GM21717 (cell line): Measurements from ENCODE around the gene SHC3.

Experiments
- ATAC-seq: cut with Tn5 transposase; IDR thresholded peaks from one replicate; pipeline ENCODE4 v1.9.1; 2021; ENCODE audit warnings: mild to moderate bottlenecking, moderate library complexity; ENCODE audit not compliant: unreplicated experiment

The SHC3 gene

DNA sequence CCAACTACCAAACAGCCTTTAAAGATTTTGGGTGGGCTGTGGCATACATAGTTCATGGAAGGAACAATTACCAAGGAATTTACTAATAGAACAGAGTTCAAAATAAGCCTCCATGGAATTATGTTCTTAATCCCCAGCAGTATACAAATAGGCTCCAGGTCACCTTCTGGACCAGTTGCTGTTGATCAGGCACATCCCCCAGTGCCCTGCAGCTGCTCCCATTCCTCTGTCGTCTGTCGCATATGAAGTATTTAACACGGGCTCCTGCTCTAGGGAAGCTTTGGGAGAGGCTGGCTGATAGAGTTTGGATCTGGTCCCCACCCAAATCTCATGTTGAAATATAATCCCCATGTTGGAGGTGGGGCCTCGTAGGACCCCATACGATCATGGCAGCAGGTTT lies 17.8 kb downstream of the SHC3 start:
- ATAC-seq: no peak

DNA sequence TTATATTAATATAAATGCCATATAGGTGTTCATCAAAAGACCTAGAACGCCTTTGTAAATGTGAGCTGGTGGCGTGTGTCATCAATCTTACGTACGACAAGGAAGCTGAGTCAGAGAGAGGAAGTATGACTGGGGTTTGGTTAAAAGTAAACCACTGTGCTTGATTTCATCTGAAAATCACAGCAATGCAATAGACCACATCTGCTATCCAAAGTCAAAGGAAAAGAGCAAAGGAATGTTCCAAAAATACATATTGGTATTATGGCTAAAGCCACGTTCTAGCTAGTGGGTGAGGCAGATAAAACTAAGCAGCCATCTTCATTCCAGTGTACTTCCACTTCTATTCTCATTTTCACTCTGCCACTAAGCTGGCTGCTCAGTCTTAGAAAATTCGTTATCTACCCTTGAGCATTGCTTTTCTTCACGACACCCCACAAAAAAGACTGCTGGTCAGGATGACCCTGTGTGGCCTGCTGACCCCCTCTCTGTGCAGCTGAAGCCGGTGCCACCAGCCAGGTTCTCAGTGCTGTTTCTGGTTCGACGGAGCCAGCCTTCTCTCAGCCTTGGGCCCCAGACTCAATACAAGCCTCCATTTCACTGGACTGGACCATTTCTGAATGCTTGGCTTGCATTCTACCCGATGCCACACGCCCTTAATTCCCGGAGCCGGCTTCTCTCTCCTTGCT lies 23.8 kb downstream of the SHC3 start:
- ATAC-seq: no peak

DNA sequence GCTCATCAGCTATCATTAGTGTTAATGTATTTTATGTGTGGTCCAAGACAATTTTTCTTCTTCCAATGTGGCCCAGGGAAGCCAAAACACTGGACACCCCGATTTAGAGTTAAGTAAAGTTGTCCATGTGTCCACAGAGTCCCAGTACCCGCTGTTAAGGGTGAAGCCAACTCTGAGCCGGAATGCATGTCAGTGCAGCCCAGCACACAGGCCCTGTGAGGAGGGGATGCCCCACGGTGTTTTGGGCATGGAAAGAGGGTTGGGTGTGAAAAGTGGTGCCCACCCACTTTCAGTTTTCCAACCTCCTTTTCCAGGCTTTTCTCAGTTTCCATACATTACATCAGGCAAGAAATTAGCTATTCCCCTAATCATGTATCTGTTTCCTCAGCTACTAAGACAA lies 24.4 kb downstream of the SHC3 start:
- ATAC-seq: no peak

DNA sequence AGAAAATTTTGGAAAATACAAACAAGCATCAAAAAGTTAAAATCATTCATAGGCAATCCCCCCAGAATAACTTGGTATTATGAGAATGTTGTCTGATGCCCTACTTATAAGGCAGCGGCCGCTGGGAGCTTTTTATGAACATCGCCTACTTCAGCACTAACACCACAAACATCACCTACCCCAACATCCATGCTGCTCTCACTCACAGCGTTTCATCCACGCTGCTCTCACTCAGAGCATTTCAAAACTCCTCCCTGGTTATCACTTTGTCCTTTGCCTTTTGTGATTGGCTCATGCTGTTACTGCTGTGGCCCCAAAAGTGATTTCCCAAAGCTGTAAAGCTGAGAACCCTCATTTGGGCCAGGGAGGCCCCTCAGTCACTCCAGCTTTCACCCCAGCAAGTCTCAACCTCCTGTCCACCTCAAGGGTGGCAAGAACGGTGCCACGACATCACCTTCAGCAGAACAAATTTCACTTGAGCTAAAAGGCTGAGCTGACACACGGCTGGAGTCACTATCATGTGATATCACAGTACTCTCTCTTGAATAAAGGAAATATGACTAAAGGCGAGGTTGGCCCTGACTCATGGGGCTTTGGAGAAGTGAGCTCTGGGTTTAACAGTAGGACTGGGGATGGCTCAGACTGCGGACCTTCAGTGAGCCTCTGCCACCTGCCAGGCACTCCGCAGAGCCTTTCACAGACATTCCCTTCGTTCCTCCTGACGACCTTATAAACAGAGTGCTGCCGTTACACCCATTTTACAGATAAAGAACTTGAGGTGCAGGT lies 25.2 kb downstream of the SHC3 start:
- ATAC-seq: no peak

DNA sequence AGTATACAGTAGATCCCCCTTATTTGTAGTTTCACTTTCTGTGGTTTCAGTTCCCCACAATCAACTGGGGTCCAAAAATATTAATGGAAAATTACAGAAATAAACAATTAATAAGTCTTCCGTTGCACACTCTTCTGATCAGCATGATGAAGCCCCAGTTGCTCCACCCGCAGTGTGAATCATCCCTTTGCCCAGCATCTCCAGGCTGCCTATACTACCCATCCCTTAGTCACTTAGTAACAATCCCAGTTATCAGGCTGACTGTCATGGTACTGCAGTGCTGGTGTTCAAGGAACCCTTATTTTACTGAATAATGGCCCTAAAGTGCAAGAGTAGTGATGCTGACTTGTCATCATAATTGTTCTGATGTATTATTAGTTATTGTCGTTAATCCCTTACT lies 28.9 kb downstream of the SHC3 start:
- no peak for ATAC-seq

DNA sequence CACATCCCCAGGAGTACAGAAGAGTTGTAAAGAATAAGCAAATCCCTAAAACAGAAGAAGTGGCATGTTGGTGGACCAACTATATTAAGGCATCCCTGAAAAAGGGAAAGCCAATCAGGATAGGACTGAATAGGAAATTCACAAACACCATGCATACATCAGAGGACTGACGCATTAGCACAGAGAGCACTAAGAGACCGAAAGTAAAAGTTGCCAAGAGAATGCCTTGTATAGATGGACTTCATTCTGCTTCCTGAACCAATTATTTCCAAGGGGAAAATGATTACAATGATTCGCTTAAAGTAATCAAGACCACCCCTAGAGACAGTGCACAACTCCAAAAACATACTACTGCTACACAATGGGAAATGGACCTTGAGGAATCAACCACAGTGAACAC lies 33.5 kb downstream of the SHC3 start:
- no peak for ATAC-seq

DNA sequence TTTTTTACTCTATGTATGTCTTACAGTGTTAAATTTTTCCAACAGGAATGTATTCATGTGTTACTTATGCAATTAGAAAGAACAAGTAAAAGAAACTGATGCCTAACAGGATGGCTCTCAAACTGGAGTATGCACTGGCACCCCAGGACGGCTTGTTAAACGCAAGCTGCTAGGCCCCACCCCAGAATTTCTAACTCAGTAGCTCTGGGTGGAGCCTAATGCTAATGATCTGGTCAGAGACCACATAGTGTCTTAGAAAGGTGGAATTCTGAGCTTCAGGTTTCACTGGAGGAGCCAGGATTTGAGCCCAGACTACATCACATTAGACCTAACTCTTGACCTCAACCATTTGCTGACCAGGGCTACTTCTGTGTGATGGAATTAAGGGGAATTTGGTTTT lies 34.4 kb downstream of the SHC3 start:
- ATAC-seq: no peak

DNA sequence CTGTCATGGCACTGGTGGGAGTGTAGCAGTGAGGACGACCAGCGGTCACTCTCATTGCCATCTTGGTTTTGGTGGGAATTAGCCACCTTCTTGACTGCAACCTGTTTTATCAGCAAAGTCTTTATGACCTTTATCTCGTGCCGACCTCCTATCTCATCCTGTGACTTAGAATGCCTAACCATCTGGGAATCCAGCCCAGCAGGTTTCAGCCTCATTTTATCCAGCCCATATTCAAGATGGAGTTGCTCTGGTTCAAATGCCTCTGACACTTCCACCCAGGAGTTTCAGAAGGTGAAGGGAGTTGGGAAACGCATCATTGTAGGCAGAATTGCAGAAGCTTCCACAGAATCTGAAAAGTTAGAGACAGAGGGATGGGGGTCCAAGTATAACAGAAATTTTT lies 35.4 kb downstream of the SHC3 start:
- ATAC-seq: no peak

DNA sequence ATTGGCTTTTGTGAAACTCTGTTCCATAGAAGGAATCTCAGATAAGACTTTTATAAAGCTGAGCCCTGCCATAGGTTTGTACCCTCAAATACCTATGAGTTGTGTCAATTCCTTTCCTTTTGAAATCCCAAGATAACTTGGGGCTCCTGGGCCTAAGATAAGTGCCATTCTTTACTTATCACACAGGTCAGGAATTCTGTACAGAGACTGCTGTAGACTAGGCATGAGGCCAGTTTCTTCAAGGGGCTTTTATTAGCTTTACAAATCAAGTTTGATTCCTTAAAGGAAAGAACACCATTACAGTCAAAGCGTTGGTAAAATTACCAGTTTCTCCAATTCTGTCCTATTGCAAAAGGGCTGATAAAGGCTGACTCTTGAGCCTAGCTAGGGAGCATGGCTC lies 39.2 kb downstream of the SHC3 start:
- no peak for ATAC-seq

DNA sequence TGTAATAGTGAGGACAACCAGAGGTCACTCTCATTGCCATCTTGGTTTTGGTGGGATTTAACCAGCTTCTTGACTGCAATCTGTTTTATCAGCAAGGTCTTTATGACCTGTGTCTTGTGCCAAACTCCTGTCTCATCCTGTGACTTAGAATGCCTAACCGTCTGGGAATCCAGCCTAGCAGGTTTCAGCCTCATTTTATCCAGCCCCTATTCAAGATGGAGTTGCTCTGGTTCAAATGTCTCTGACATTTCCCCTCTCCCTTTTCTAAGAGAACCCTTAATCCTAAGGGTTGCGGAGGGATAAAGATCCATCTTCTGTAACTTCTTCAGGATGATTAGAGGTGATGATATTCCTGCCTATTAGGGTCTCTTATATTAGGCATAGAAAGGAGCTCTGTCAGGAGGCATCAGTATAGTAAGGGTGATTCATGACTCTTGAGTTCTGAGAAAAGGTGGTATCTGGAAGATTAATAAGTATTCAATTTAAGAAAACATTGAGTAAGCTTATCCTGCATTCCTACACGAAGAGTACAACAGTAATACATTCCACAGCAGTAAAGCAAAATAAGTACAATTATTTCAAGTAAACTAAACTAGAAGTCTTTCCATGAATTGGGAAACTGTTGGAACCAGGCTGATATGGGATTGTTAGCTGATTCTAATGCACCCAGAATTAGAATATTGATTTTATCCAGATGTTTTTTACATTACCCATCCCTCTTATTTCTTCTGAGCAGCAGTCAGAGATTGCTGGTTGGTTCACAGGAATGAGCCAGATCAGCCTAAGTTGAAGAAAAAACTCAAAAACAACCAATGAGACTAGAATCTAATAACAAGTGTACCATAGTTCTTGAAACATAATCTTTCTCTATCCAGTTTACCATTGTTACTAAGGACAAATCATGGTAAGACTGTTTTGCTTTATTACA lies 39.9 kb downstream of the SHC3 start:
- ATAC-seq: no peak

DNA sequence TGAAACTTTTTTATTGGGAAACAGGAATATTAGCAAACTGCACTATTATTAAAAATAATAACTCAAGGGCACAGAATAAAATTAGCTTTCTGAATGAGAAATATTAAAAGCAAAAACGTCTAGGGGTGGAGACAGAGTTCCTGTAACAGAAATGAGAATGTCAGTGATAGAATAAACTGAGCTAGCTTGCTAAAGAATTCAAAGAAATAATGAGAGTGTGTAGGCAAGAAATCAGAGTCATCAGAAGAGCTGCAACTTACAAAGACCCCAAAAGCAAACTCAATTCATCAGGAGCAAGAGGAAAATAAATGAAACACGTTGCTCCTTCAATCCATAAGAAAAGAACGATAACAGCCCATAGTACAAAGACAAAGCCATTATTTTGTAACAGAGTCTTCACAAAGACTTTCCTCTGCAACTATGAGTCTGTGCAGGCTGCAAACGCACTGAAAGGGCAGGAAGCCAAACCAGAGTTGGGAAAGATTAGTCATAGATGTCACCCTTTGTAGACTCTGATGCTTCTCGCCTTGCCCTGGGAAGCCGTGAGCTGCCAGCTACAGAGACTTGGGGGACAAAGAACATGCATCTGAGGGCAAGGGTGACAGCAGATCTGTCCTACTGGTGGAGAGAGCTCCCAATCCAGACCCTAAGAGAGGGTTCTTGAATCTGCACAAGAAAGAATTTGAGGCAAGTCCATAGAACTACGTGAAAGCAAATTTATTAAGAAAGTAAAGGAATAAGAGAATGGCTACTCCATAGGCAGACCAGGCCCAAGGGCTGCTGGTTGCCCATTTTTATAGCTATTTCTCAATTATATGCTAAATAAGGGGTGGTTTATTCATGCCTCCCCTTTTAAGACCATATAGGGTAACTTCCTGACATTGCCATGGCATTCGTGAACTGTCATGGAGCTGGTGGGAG lies 40.8 kb downstream of the SHC3 start:
- ATAC-seq: no peak

DNA sequence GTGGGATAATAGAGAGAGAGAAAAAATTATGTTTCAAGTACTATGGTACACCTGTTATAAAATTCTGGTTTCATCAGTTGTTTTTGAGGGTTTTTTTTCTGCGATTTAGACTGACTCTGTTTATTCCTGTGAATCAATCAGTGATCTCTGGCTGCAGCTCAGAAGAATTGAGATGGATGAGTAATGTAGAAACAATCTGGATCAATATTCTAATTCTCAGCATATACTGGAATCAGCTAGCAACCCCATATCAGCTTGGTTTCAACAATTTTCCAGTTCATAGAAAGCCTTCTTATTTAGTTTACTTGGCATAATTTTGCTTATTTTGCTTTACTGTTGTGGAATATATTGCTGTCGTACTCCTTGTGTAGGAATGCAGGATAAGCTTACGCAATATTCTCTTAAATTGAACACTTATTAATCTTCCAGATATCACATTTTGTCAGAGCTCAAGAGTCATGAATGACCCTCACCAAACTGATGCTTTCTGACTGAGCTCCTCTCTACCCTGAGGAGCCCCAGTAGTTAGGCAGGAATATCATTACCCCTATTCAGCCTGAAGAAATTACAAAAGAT lies 42.9 kb downstream of the SHC3 start:
- no peak for ATAC-seq

DNA sequence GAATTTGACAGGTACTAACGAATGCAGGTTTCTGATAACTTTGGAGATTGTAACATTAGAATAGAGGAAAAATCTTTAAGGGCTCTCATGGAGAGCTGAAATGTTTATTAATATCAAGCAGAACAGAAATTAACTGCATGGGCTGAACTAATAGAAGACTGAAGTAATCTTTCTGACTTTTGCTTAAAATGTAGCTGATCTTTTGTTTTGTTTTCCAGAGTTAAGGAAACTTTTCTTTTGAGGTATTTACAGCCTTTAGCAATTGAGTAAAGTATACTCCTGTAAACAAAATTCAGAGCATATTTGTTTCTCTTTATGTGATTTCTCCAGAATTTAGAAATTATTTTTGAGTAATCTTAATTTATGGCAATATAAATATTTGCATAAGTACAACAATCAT lies 43.9 kb downstream of the SHC3 start:
- ATAC-seq: no peak

DNA sequence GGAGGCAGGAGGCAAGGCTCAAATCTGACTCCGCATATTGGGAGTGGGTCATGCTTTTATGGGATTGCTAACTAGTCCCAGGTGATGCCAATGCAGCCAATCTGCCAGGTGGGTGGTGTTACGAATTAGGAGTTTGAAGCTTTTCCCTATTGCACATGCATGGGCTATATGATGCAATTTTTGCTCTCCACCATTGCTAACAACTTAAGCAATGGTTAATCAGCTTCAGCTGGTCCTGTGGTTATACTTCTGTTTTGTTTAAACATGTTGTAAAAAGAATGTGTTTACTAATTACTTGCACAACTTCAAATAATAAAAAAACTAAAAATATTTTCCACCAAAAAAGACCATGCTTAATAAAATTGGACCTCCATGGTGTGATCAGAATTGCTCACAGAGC lies 55.7 kb downstream of the SHC3 start:
- no peak for ATAC-seq

DNA sequence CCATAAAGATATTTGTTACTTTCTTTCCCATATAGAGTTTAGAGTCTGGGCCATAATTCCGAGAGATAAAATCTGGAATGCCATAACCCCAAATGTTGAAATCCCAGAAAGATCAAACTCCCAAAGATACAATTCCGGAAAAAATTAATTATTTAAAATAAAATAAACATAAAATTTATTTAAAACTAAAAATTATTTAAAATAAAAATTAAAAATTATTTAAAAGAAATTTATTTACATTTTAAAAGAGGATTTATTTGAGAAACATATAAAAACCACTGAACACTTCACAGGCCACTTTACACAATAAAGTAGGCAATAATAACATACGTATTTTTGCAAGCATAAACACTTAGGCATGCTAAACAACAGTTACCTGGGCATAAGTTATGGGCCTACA lies 57.9 kb downstream of the SHC3 start:
- ATAC-seq: no peak

DNA sequence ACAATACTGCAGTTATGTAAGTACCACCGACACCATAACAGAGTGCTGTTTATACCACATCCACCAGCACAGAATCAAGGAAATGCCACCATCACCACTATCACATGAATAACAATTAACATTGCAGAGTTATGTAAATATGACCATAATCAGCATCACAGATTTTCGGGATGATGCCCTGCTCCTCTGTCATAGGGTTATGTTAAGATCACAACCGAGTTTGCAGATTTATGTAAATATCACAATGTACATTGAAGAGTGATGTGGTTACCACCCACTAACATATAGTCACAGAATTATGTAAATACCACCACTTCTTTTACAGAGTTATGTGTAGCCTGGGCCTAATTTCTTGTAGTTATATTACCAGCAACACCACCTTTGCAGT lies 61.8 kb downstream of the SHC3 start:
- ATAC-seq: no peak

DNA sequence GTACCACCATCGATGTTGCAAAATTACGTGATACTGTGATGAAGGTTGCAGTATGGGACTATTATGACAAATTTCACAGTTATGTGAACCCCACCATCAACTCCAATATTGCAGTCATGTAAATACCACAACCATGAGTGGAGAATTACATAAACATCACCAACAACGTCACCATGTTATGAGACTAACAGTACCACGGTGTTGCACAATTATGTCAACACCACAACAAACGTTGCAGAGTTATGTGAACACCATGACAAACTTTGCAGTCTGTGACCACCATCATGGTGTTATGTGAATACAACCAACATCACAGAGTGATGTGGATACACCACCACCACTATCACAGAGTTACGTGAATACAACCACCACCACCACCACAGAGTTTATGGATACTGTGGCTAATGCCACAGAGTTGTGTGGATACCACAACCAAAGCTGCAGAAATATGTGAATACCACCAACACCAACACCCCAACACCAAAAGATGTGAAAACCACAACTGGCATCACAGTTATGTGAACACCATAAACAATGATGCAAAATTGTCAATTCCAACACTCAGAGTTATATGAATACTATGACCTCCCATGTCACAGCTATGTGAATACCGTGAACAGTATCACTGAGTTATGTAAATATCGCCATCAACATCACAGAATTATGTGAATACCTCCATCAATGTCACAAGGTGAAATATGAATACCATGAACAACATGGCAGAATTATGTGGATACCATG lies 62.4 kb downstream of the SHC3 start:
- no peak for ATAC-seq

DNA sequence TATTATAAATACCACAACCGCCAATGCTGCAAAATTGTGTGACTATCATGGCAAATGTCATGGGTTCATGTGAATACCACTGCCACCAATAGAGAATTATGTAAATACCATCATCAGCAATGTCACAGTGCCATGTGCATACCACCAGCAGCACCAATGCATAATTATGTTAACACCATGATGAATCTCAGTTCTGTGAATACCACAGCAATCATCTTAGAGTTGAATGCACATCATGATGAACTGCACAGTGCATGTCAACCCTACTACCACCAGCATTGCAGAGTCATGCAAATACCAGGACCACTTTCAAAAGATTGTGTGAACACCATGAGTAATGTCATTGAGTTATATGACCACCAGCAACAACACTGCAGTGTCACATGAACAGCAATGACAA lies 63.2 kb downstream of the SHC3 start:
- ATAC-seq: no peak

DNA sequence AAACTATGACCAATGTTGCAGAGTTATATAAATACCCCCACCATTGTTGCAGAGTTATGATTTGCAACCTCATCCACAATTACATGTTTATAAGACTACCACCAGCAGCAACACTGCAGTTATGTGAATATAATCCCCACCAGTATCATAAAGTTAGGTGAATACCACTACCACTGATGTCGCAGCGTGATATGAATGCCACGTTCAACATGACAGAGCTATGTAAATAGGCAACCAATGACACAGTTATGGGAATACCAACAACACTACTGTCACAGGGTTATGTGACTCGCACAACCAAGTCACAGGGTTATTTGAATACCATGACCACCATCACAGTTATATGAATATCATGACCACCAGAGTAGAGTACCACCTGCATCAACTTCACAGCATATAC lies 63.9 kb downstream of the SHC3 start:
- ATAC-seq: no peak

DNA sequence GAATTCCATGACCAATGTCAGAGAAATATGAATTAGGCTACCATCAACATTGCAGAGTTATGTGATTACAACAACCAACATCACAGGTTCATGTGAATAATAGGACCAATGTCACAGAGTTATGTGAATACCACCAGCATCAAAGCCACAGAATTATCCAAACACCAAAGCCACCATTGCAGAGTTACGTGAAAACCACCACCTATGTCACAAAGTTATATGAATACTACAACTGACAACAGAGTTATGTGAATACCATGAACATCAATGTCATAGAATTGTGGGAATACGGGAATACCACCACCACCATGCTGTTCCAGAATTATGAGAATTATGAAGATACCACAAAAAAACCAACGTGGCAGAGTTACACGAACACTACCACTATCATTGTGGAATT lies 64.8 kb downstream of the SHC3 start:
- ATAC-seq: no peak
